SK-N-MC (cell line): ENCODE results near the gene CASTOR1.

Experiments
- DNase-seq: peaks from one replicate; pipeline ENCODE4 v3.0.0-alpha.2; 2011; ENCODE audit warnings: low read depth, low spot score
- H3K27ac ChIP-seq: fragments of 200-600 bp; sonication (generic); 2 replicates; pipeline ENCODE4 v1.5.1; 2016; ENCODE audit warnings: mixed run types
- H3K36me3 ChIP-seq: fragments of 200-600 bp; sonication (generic); 2 replicates; pipeline ENCODE4 v1.6.1; 2017; ENCODE audit warnings: antibody characterized with exemption, low read length, mixed read lengths; ENCODE audit not compliant: insufficient read depth
- H3K4me3 ChIP-seq: fragments of 200-600 bp; sonication (generic); 2 replicates; pipeline ENCODE4 v1.5.1; 2016
- H3K9ac ChIP-seq: fragments of 200-600 bp; sonication (generic); 2 replicates; pipeline ENCODE4 v1.8.0; 2017; ENCODE audit warnings: mixed run types, mixed read lengths; ENCODE audit not compliant: insufficient read length
- H3K9me3 ChIP-seq: fragments of 200-600 bp; sonication (generic); 2 replicates; pipeline ENCODE4 v1.6.1; 2017; ENCODE audit warnings: low read depth, mild to moderate bottlenecking, antibody characterized with exemption, low read length, moderate library complexity, mixed read lengths
- EZH2 ChIP-seq: fragments of 200-600 bp; sonication (generic); IDR thresholded peaks from one replicate; pipeline ENCODE4 v1.6.1; 2017; ENCODE audit warnings: antibody characterized with exemption
- FOXP2 ChIP-seq: optimal IDR thresholded peaks from 2 replicates; pipeline ENCODE3; 2011; ENCODE audit warnings: mild to moderate bottlenecking, moderate library complexity; ENCODE audit not compliant: insufficient read depth; ENCODE audit errors: extremely low read length, control extremely low read depth
- POLR2AphosphoS5 ChIP-seq: IDR thresholded peaks from 2 replicates; pipeline ENCODE4 v1.6.1; 2012; ENCODE audit warnings: mild to moderate bottlenecking, low read depth, low read length, borderline replicate concordance

Gene CASTOR1

GRCh38 chr22:30305519-30305905 lies 16.2 kb upstream of the CASTOR1 start:
- H3K27ac ChIP-seq: no peak overlapping the region
- no peak for DNase-seq
- no peak for TF ChIP-seq EZH2
- TF ChIP-seq FOXP2: no peak
- TF ChIP-seq POLR2AphosphoS5: no peak
- H3K9ac ChIP-seq: no peak overlapping the region
- H3K9me3 ChIP-seq: no peaks in the 10 kb centered on the region
- no peaks in the 10 kb centered on the region for H3K36me3 ChIP-seq
- no peak overlapping the region for H3K4me3 ChIP-seq

GRCh38 chr22:30304495-30305244 lies 15.4 kb upstream of the CASTOR1 start:
- no peak overlapping the region for H3K27ac ChIP-seq
- H3K36me3 ChIP-seq: no peaks in the 10 kb centered on the region
- TF ChIP-seq FOXP2 (no peak), EZH2 (no peak), POLR2AphosphoS5 (no peak)
- no peak overlapping the region for H3K4me3 ChIP-seq
- no peak overlapping the region for H3K9ac ChIP-seq
- H3K9me3 ChIP-seq: no peaks in the 10 kb centered on the region
- no peak for DNase-seq

- no peak for TF ChIP-seq FOXP2
- no peak for TF ChIP-seq EZH2
- no peak for TF ChIP-seq POLR2AphosphoS5
- no peaks in the 10 kb centered on the region for H3K36me3 ChIP-seq
- no peaks in the 10 kb centered on the region for H3K9me3 ChIP-seq
- H3K9ac ChIP-seq: no peak overlapping the region
- H3K27ac ChIP-seq: no peak overlapping the region
- no peak for DNase-seq
- H3K4me3 ChIP-seq: no peak overlapping the region
Observed at GRCh38 chr22:30302810-30303138, 13.5 kb upstream of the CASTOR1 start.

- TF ChIP-seq EZH2 (no peak), POLR2AphosphoS5 (no peak), FOXP2 (no peak)
- DNase-seq: no peak
- H3K9me3 ChIP-seq: no peaks in the 10 kb centered on the region
- H3K36me3 ChIP-seq: no peaks in the 10 kb centered on the region
- H3K27ac ChIP-seq: no peak overlapping the region
- H3K4me3 ChIP-seq: no peak overlapping the region
- H3K9ac ChIP-seq: no peak overlapping the region
Observed at GRCh38 chr22:30301995-30302809, 12.9 kb upstream of the CASTOR1 start.

GRCh38 chr22:30299322-30299721 lies 10.0 kb upstream of the CASTOR1 start:
- H3K9ac ChIP-seq: no peak overlapping the region
- H3K36me3 ChIP-seq: no peaks in the 10 kb centered on the region
- no peaks in the 10 kb centered on the region for H3K9me3 ChIP-seq
- TF ChIP-seq FOXP2: no peak
- no peak for TF ChIP-seq POLR2AphosphoS5
- no peak for TF ChIP-seq EZH2
- H3K27ac ChIP-seq: no peak overlapping the region
- H3K4me3 ChIP-seq: no peak overlapping the region
- DNase-seq: no peak

- Histone ChIP-seq H3K9me3 (no peaks in the 10 kb centered on the region), H3K9ac (no peak overlapping the region), H3K4me3 (no peak overlapping the region), H3K36me3 (no peaks in the 10 kb centered on the region), H3K27ac (no peak overlapping the region)
- DNase-seq: no peak
- TF ChIP-seq EZH2 (no peak), FOXP2 (no peak), POLR2AphosphoS5 (no peak)
Observed at GRCh38 chr22:30297991-30298701, 8.8 kb upstream of the CASTOR1 start.

- TF ChIP-seq FOXP2: no peak
- no peak for TF ChIP-seq POLR2AphosphoS5
- no peak for TF ChIP-seq EZH2
- H3K27ac ChIP-seq: no peak overlapping the region
- H3K36me3 ChIP-seq: no peaks in the 10 kb centered on the region
- H3K9ac ChIP-seq: no peak overlapping the region
- no peaks in the 10 kb centered on the region for H3K9me3 ChIP-seq
- no peak overlapping the region for H3K4me3 ChIP-seq
- DNase-seq: no peak
Observed at GRCh38 chr22:30297276-30297990, 8.1 kb upstream of the CASTOR1 start.

GRCh38 chr22:30296833-30297232 lies 7.5 kb upstream of the CASTOR1 start:
- TF ChIP-seq FOXP2 (no peak), EZH2 (no peak), POLR2AphosphoS5 (no peak)
- Histone ChIP-seq H3K9ac (no peak overlapping the region), H3K27ac (no peak overlapping the region), H3K9me3 (no peaks in the 10 kb centered on the region), H3K4me3 (no peak overlapping the region), H3K36me3 (no peaks in the 10 kb centered on the region)
- DNase-seq: no peak

- no peak overlapping the region for H3K4me3 ChIP-seq
- no peaks in the 10 kb centered on the region for H3K36me3 ChIP-seq
- TF ChIP-seq POLR2AphosphoS5 (no peak), FOXP2 (no peak), EZH2 (no peak)
- no peaks in the 10 kb centered on the region for H3K9me3 ChIP-seq
- no peak overlapping the region for H3K27ac ChIP-seq
- no peak overlapping the region for H3K9ac ChIP-seq
- no peak for DNase-seq
Observed at GRCh38 chr22:30296324-30296723, 7.0 kb upstream of the CASTOR1 start.
